Subcutaneous abdominal adipose tissue (tissue), 5 donors: ENCODE measurements around the gene ADAMTS12.

Experiments used
- H3K27ac ChIP-seq: one replicate; pipeline ENCODE4 v1.7.0; 2013; ENCODE audit warnings: low read depth, mild to moderate bottlenecking, inconsistent platforms, low read length, moderate library complexity
- H3K27me3 ChIP-seq, 5 donors: one replicate each; pipeline ENCODE4 v1.7.0; 2013; ENCODE audit warnings: low read length in 5 of 5, inconsistent platforms in 1 of 5; ENCODE audit not compliant: control insufficient read depth in 5 of 5, insufficient read depth in 4 of 5
- H3K36me3 ChIP-seq, 5 donors: one replicate each; pipeline ENCODE4 v1.7.0; 2013; ENCODE audit warnings: low read length in 5 of 5; ENCODE audit not compliant: control insufficient read depth in 5 of 5, insufficient read depth in 5 of 5
- H3K4me1 ChIP-seq, 5 donors: one replicate each; pipeline ENCODE4 v1.7.0; 2013; ENCODE audit warnings: low read length in 5 of 5, mild to moderate bottlenecking in 3 of 5, moderate library complexity in 1 of 5; ENCODE audit not compliant: control insufficient read depth in 5 of 5, insufficient read depth in 5 of 5
- H3K4me3 ChIP-seq, 5 donors: one replicate each; pipeline ENCODE4 v1.7.0; 2013; ENCODE audit warnings: low read length in 5 of 5, low read depth in 1 of 5
- H3K9ac ChIP-seq, 5 donors: one replicate each; pipeline ENCODE4 v1.7.0; 2013; ENCODE audit warnings: low read length in 5 of 5, mild to moderate bottlenecking in 4 of 5, moderate library complexity in 3 of 5
- H3K9me3 ChIP-seq, 5 donors: one replicate each; pipeline ENCODE4 v1.7.0; 2013; ENCODE audit warnings: low read length in 5 of 5; ENCODE audit not compliant: control insufficient read depth in 5 of 5
- donor health status: healthy.
- donor health status: healthy.
- donor health status: healthy.
- donor health status: healthy.
- donor health status: healthy.

ADAMTS12 gene

GRCh38 chr5:33539212-33539611, 352.6 kb downstream of the ADAMTS12 start:
- no peaks in the 10 kb centered on the region for H3K9me3 ChIP-seq
- peaks cover 0 to 9% (median 0%) of the 10 kb centered on the region in 5 donors for H3K4me1 ChIP-seq
- H3K27me3 ChIP-seq: no peaks in the 10 kb centered on the region
- H3K4me3 ChIP-seq: no peak overlapping the region
- peaks cover 0 to 4% (median 3%) of the 10 kb centered on the region in 5 donors for H3K36me3 ChIP-seq
- no peak overlapping the region for H3K9ac ChIP-seq
- H3K27ac ChIP-seq: no peak overlapping the region

DNA sequence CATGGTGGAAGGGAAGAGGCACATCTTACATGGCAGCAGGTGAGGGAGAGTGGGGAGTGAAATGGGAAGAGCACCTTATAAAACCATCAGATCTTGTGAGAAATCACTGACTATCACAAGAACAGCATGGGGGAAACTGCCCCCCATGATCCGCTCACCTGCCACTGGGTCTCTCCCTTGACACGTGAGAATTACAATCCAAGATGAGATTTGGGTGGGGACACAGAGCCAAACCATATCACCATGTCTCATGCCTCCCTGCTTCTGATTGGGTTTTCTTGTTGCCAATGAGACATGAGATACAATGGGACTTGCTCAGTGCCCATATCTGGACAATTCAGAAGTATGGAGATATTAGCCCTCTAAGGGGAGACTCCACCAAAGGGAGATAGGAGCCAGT, 353.6 kb downstream of the ADAMTS12 start:
- Histone ChIP-seq H3K4me1 (peaks cover 0 to 9% (median 0%) of the 10 kb centered on the region in 5 donors), H3K27me3 (no peaks in the 10 kb centered on the region), H3K4me3 (no peak overlapping the region), H3K27ac (no peak overlapping the region), H3K9me3 (no peaks in the 10 kb centered on the region), H3K9ac (no peak overlapping the region), H3K36me3 (peaks cover 0 to 12% (median 10%) of the 10 kb centered on the region in 5 donors)

GRCh38 chr5:33537240-33537639, 354.6 kb downstream of the ADAMTS12 start:
- no peaks in the 10 kb centered on the region for H3K9me3 ChIP-seq
- H3K4me1 ChIP-seq: peaks cover 0 to 9% (median 0%) of the 10 kb centered on the region in 5 donors
- no peak overlapping the region for H3K4me3 ChIP-seq
- peaks cover 0 to 14% (median 10%) of the 10 kb centered on the region in 5 donors for H3K36me3 ChIP-seq
- H3K9ac ChIP-seq: no peak overlapping the region
- H3K27ac ChIP-seq: no peak overlapping the region
- H3K27me3 ChIP-seq: no peaks in the 10 kb centered on the region

DNA sequence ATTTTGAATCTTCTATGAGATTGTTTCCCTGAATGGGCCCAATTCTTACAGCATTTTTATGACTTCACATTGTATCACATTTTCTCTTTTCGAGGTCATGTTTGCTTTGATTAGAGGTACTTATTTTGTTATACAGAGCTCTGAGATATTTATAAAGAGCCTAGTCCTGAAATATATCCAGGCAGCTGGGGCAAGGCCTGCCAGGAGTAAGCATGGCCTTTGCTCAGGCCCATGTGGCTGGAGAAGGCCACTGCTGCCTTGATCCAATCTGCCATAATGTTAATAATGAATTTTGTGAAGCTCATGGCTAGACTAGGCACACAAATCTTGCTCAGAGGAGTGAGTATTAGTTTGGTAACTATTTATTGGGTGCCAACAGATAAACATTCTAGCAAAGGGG, 355.0 kb downstream of the ADAMTS12 start:
- no peak overlapping the region for H3K9ac ChIP-seq
- H3K36me3 ChIP-seq: peaks cover 0 to 15% (median 10%) of the 10 kb centered on the region in 5 donors
- H3K27me3 ChIP-seq: no peaks in the 10 kb centered on the region
- H3K27ac ChIP-seq: no peak overlapping the region
- H3K9me3 ChIP-seq: no peaks in the 10 kb centered on the region
- H3K4me1 ChIP-seq: peaks cover 0 to 9% (median 0%) of the 10 kb centered on the region in 5 donors
- no peak overlapping the region for H3K4me3 ChIP-seq

DNA sequence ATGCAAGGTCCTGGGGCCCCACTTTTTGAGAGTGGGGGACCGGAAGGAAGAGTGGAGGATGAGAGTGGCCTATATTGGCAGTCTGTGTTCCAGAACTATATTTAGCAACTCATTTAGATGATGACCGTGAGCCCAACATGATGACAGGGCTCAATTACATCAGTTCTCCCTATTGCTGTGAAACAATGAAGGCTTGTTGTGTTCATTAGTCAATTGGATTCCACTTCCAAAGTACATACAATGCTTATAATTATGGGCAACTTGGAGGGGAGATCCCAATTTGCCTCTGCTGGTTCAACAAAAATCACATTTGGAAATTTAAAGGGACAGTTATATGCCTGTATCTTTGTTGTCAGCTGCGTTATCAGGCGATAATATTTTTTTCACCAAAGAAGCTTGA, 360.0 kb downstream of the ADAMTS12 start:
- Histone ChIP-seq H3K36me3 (peaks cover 3 to 35% (median 19%) of the 10 kb centered on the region in 5 donors), H3K9ac (no peak overlapping the region), H3K27ac (no peak overlapping the region), H3K27me3 (no peaks in the 10 kb centered on the region), H3K4me1 (peaks cover 0 to 2% (median 0%) of the 10 kb centered on the region in 5 donors), H3K4me3 (no peak overlapping the region), H3K9me3 (no peaks in the 10 kb centered on the region)

DNA sequence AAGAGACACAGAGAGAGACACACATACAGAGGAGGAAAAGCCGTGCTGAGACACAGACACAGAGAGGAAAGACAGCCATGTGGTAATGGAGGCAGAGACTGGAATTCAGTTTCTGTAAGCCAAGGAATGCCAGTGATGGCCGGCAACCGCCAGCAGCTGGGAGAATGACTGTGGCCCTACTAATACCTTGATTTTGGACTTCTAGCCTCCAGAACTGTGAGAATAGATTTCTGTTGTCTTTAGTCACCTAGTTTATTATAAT, 360.8 kb downstream of the ADAMTS12 start:
- Histone ChIP-seq H3K27me3 (no peaks in the 10 kb centered on the region), H3K27ac (no peak overlapping the region), H3K36me3 (peaks cover 3 to 44% (median 28%) of the 10 kb centered on the region in 5 donors), H3K4me3 (no peak overlapping the region), H3K9ac (no peak overlapping the region), H3K9me3 (no peaks in the 10 kb centered on the region), H3K4me1 (peaks cover 0 to 2% (median 0%) of the 10 kb centered on the region in 5 donors)

DNA sequence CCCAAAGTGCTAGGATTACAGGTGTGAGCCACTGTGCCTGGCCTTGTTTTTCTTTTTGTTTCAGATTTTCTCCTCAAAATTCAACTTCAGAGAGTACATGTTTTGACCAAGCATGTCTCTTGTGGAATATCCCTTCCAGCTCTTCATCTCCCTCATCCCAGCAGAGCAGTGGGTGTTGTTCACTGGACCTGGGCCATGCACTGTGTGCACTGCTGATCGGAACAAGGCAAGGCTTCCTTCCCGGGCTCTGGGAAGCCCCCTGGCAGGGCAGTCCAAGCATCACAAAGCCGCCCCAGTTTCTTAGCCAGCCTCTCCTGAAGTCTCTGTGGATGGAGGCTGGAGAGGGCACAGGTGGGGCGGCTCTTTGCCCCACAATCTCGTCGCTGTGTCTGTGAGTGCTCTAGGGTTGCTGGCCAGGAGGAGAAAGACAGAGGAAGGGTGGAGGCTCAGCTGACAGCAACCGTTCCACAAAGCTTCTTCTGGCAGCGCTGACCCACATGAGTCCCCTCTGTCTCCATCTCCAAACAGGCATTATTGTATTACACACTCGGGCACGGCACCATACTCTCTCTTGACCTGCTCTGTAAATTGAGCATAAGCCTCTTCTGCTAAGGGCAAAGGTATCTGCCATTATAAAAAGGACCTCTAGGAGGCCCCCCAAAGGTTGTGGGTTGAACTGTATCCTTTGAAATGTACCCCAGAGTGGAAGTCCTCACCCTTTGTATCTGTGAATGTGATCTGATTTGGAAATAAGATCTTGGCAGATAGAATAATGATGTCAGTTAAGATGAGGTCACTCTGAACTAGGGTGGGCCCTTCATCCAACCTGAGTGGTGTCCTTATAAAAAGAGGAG, 361.4 kb downstream of the ADAMTS12 start:
- Histone ChIP-seq H3K27ac (no peak overlapping the region), H3K36me3 (peaks cover 3 to 46% (median 33%) of the 10 kb centered on the region in 5 donors)

DNA sequence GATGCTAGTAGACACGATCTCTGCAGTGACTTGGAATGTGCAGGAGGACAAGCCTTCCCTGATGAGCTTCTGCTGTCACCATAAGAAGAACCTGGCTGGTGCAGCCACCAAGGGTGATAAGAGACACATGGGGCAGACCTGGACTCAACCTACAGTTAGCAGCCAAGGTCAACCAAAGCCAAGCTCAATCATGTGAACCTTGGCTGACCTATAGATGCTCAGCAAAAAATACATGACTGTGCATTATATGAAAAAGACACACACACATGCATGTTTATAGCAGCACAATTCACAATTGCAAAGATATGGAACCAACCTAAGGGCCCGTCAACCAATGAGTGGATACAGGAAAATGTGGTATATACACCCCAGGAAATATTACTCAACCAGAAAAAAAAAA, 364.1 kb downstream of the ADAMTS12 start:
- no peaks in the 10 kb centered on the region for H3K9me3 ChIP-seq
- no peaks in the 10 kb centered on the region for H3K27me3 ChIP-seq
- no peak overlapping the region for H3K9ac ChIP-seq
- no peak overlapping the region for H3K4me3 ChIP-seq
- H3K4me1 ChIP-seq: peaks cover 0 to 2% (median 0%) of the 10 kb centered on the region in 5 donors
- no peak overlapping the region for H3K27ac ChIP-seq
- peaks cover 3 to 42% (median 29%) of the 10 kb centered on the region in 5 donors for H3K36me3 ChIP-seq

More for the DNA sequence above, 361.4 kb downstream of the ADAMTS12 start:
- Histone ChIP-seq H3K4me3 (no peak overlapping the region), H3K4me1 (peaks cover 0 to 2% (median 0%) of the 10 kb centered on the region in 5 donors), H3K9ac (no peak overlapping the region), H3K9me3 (no peaks in the 10 kb centered on the region), H3K27me3 (no peaks in the 10 kb centered on the region)

DNA sequence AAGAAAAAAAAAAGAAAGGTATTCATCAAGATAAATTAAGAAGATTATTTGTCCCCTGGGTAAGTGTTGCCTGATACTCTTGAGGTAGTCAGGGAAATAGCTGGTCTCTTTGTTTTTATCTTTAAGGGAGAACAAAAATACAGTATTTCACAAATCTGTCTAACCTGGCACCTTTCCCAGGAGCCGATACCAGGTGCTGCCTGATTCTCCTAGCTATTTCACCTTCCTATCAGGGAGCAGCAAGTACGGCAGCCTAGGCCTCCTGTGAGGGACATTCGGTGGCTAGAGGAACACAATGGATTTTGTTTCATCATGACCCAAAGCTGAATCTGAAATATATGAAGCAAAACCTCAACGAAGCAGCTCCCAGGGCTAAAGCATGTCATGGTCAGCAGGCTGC, 365.0 kb downstream of the ADAMTS12 start:
- H3K27me3 ChIP-seq: no peaks in the 10 kb centered on the region

GRCh38 chr5:33524476-33524875, 367.3 kb downstream of the ADAMTS12 start:
- no peaks in the 10 kb centered on the region for H3K9me3 ChIP-seq
- H3K9ac ChIP-seq: no peak overlapping the region
- peaks cover 0 to 2% (median 0%) of the 10 kb centered on the region in 5 donors for H3K4me1 ChIP-seq
- H3K27me3 ChIP-seq: no peaks in the 10 kb centered on the region
- no peak overlapping the region for H3K27ac ChIP-seq
- no peak overlapping the region for H3K4me3 ChIP-seq
- H3K36me3 ChIP-seq: peaks cover 3 to 32% (median 20%) of the 10 kb centered on the region in 5 donors

More for the DNA sequence above, 365.0 kb downstream of the ADAMTS12 start:
- Histone ChIP-seq H3K9me3 (no peaks in the 10 kb centered on the region), H3K4me3 (no peak overlapping the region), H3K4me1 (peaks cover 0 to 2% (median 0%) of the 10 kb centered on the region in 5 donors), H3K9ac (no peak overlapping the region), H3K27ac (no peak overlapping the region), H3K36me3 (peaks cover 3 to 42% (median 29%) of the 10 kb centered on the region in 5 donors)
